ENCODE data around the gene USP14. TPM values are rescaled to one million over a fixed set of nuclear protein-coding genes. Genes with fewer than 3 reads are reported as not detected.

USP14 gene
- total and polyA plus RNA-seq, 2 of the 8 experiments (the other 6 are each of a cell fraction or from before 2014, with no cell fraction given): 14.8 to 91.1 TPM

GRCh38 chr18:212780-213179 lies 54.4 kb downstream of the USP14 start (continued):
- TF ChIP-seq RBBP5 (IDR thresholded peaks at IDR 0.05; ENCODE audit: borderline replicate concordance, low read depth, low read length) (no peak), HDAC6 (IDR thresholded peaks at IDR 0.05; ENCODE audit: low read depth, low read length) (no peak)
